ENCODE data around the gene LTBP3. TPM values are rescaled to one million over a fixed set of nuclear protein-coding genes. Genes with fewer than 3 reads are reported as not detected.
"Not testable (repeated sequence)": the region's sequence is repeated elsewhere in the genome, so short reads cannot be mapped to it uniquely, and the experiment has no call there.

Gene LTBP3
- total RNA-seq, 1 donor from 2014 or later: 23.0 TPM

- peak in 1 of 2 donors; percentile 1 for DNase-seq (ENCODE audit: low read depth in 2 of 2)
These were observed 19.8 kb downstream of the LTBP3 start for GRCh38 chr11:65538232-65538914.

DNA sequence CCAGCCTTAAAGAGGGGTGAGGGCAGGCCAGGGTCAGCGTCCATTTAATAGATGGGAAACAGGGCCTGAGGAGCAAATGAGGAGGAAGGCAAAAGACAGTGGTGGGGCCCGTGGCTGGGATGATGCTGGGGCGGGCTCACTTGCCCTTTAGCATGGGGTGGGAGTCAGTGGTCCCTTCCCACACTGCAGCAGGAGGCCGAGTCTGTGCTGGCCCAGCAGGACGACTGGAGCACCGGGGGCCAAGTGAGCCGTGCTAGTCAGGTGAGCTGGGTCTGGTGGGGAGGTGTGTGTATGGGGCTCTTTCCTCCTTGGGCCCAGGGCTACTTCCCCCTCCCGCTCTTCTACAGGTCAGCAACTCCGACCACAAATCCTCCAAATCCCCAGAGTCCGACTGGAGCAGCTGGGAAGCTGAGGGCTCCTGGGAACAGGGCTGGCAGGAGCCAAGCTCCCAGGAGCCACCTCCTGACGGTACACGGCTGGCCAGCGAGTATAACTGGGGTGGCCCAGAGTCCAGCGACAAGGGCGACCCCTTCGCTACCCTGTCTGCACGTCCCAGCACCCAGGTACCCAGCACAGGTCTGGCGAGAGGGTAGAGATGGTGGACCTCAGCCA lies 20.4 kb downstream of the LTBP3 start:
- no peak for DNase-seq (ENCODE audit: low read depth in 2 of 2)

- peak in 1 of 2 donors; percentile 0 for DNase-seq (ENCODE audit: low read depth in 2 of 2)
These were observed 20.9 kb downstream of the LTBP3 start for GRCh38 chr11:65537296-65537597.

GRCh38 chr11:65536412-65537295 lies 21.5 kb downstream of the LTBP3 start:
- DNase-seq (ENCODE audit: low read depth in 2 of 2): no peak

DNA sequence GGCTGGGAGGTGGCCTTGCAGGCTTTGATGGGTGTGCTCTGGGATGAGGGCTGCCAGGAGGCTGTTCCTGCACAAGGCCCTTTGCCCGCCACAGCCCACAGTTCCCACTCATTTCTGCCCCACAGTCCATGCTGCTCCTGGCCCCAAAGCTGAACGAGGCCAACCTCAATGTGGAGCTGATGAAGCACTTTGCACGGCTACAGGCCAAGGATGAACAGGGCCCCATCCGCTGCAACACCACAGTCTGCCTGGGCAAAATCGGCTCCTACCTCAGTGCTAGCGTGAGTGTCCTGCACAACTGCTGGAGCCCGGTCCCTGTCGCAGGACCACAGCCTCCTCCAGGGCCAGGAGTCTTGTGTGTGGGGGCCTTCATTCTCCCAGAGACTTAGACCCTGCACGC lies 23.1 kb downstream of the LTBP3 start:
- no peak for DNase-seq (ENCODE audit: low read depth in 2 of 2)

DNA sequence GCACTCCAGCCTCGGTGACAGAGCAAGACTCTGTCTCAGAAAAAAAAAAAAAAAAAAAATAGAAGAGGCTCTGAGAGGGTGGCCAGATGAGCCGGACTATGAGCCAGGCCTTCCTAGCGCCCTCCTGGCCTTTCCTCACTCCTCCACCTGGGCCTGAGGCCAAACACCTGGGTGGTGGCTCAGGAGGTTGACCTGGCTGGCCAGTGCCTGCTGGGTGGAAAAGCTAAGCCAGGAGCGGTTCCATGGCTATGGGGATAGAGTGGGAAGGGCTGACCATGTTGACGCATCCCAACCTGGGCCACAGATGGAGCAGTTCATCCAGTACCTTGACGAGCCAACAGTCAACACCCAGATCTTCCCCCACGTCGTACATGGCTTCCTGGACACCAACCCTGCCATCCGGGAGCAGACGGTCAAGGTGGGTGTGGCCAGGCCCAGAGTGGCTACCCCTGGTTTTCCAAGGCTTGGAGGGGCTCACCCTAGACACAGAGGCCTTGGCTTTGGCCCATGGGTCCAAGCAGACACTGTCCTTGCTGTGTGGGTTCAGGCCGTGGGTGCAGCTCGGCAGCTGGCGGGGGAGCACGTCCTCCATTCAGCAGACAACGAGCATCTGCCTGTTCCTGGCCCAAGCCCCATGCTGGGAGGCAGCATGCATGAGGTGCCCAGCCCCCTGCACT lies 25.6 kb downstream of the LTBP3 start:
- DNase-seq (ENCODE audit: low read depth in 2 of 2): no peak

DNA sequence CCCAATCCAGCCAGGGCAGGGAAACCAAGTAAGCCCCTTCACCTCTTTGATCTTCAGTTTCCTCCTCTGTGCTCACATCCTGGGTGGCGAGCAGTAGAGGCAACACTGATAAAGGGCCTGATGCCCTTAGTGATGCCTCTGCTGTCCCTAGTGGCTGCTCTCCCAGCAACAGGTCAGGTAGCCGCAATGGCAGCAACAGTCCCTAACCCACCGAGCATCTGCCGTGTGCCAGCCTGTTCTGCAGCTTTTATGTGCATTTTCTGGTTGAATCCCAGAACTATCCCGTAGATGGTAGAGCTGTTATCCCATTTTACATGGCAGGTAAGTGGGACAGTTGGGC lies 28.0 kb downstream of the LTBP3 start:
- DNase-seq (ENCODE audit: low read depth in 2 of 2): no peak

GRCh38 chr11:65529475-65530156 lies 28.5 kb downstream of the LTBP3 start:
- DNase-seq (ENCODE audit: low read depth in 2 of 2): no peak

DNA sequence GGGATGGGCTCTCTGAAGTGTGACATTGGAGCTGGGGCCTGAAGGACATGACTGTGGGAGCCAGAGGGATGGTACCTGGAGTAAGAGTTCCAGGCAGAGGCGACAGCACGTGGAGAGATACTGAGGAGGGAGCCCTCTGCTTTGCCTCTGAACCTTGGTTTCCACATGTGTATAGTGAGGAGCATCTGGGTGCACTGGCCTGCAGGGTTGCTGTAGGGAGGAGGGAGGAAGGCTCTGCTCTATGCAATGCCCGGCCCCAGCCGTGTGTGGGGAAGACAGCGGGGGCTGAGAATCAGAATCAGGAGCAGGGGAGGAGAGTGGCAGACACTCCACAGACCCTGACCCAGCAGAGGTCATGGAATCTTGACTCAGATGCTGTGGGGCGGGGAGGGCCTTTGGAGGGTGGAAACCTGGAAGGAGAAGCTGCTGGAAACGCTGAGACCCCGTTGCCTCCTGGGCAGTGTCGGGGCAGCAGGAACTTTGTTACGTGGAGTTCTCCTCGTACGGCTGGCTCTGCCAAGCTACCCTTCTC lies 29.3 kb downstream of the LTBP3 start:
- DNase-seq (ENCODE audit: low read depth in 2 of 2): no peak

DNA sequence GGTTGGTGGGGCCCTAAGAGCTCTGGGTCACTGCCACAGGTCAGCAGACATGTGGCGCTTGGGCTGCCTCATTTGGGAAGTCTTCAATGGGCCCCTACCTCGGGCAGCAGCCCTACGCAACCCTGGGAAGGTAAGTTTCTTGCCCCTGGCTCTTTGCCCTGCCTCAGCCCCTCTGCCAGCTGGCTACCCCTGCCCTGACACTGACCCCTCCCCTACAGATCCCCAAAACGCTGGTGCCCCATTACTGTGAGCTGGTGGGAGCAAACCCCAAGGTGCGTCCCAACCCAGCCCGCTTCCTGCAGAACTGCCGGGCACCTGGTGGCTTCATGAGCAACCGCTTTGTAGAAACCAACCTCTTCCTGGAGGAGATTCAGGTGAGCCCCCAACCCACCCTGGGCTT lies 31.4 kb downstream of the LTBP3 start:
- no peak for DNase-seq (ENCODE audit: low read depth in 2 of 2)

DNA sequence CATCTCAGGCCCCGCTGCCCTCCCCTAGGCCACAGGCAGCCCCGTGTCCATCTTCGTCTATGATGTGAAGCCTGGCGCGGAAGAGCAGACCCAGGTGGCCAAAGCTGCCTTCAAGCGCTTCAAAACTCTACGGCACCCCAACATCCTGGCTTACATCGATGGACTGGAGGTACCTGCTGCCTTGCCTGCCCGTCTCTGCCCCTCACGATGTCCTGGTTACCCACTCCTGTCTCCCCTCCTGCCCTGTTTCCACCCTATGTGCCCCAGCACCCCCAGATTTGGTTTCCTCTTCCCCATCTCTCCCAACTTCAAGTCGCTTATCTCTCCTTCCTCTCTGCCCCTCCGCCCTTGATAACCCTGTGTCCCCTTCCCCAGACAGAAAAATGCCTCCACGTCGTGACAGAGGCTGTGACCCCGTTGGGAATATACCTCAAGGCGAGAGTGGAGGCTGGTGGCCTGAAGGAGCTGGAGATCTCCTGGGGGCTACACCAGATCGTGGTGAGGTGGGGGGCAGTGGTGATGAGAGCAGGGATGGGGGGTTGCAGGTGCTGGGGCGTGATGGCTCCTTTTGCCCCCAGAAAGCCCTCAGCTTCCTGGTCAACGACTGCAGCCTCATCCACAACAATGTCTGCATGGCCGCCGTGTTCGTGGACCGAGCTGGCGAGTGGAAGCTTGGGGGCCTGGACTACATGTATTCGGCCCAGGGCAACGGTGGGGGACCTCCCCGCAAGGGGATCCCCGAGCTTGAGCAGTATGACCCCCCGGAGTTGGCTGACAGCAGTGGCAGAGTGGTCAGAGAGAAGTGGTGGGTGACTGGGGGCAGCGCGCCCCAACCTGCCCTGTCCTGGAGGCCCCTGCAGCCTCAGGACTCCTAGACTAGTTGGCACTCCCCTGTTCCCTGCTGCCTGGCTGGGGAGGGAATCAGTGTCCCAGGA lies 32.3 kb downstream of the LTBP3 start:
- no peak for DNase-seq (ENCODE audit: low read depth in 2 of 2)

- peak; percentile 83 to 91 for DNase-seq (ENCODE audit: low read depth in 2 of 2)
These were observed 33.2 kb downstream of the LTBP3 start, which contains the start of gene SCYL1 for GRCh38 chr11:65524741-65525545. Gene SCYL1 (plus strand): TSS chr11:65525083. CDS start chr11:65525154, 71 bp downstream.

GRCh38 chr11:65524014-65524740 lies 34.0 kb downstream of the LTBP3 start:
- no peak for DNase-seq (ENCODE audit: low read depth in 2 of 2)

- not testable (repeated sequence) for DNase-seq (ENCODE audit: low read depth in 2 of 2)
These were observed 34.6 kb downstream of the LTBP3 start for GRCh38 chr11:65523631-65523968.

DNA sequence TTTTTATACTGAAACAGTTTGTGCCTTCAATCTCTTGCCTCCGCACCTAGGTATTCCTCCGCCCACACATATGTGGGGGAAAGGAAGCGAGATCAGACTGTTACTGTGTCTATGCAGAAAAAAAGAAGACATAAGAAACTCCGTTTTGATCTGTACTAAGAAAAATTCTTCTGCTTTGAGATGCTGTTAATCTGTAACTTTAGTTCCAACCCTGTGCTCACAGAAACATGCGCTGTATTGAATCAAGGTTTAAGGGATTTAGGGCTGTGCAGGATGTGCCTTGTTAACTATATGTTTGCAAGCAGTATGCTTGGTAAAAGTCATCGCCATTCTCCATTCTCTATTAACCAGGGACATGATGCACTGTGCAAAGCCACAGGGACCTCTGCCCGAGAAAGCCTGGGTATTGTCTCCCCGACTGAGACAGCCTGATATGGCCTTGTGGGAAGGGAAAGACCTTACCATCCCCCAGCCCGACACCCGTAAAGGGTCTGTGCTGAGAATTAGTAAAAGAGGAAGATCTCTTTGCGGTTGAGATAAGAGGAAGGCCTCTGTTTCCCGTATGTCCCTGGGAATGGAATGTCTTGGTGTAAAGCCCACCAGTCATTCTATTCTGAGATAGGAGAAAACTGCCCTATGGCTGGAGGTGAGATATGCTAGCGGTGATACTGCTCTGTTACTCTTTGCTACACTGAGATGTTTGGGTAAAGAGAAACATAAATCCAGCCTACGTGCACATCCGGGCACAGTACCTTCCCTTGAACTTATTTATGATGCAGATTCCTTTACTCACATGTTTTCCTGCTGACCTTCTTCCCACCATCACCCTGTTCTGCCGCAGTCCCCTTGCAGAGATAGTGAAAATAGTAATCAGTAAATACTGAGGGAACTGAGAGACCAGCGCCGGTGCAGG lies 35.2 kb downstream of the LTBP3 start:
- DNase-seq (ENCODE audit: low read depth in 2 of 2): not testable (repeated sequence)

DNA sequence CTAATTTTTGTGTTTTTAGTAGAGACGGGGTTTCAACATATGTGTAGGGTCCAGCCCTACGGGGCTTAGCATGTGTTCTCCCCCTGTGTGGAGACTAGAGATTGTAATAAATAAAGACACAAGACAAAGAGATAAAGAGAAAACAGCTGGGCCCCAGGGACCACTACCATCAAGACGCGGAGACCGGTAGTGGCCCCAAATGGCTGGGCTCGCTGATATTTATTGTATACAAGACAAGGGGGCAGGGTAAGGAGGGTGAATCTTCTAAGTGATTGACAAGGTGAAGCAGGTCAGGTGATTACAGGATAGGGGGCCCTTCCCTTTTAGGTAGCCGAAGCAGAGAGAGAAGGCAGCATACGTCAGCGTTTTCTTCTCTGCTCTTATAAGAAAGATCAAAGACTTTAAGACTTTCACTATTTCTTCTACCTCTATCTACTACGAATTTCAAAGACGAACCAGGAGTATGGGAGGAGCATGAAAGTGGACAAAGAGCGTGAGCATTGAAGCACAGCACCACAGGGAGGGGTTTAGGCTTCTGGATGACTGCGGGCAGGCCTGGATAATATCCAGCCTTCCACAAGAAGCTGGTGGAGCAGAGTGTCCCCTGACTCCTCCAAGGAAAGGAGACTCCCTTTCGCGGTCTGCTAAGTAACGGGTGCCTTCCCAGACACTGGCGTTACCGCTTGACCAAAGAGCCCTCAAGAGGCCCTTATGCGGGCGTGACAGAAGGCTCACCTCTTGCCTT lies 36.2 kb downstream of the LTBP3 start:
- DNase-seq (ENCODE audit: low read depth in 2 of 2): not testable (repeated sequence)

All from lung microvascular endothelial cell (primary cell).